ENCODE data around the gene ZBTB7C.

ZBTB7C gene

GRCh38 chr18:48024881-48025660 lies 384.1 kb downstream of the ZBTB7C start:
- no peak for DNase-seq (ENCODE audit: low read depth)
- TF ChIP-seq CTCF (IDR thresholded peaks at IDR 0.05; ENCODE audit: insufficient read depth, low read depth, low read length, missing control alignments) = no peak
- no peak overlapping the region for H3K4me3 ChIP-seq (ENCODE audit: low read length)

- no peak overlapping the region for H3K4me3 ChIP-seq (ENCODE audit: low read length)
- TF ChIP-seq CTCF (IDR thresholded peaks at IDR 0.05; ENCODE audit: insufficient read depth, low read depth, low read length, missing control alignments) = no peak
- DNase-seq (ENCODE audit: low read depth) = no peak
Observed at GRCh38 chr18:48024009-48024512, 385.1 kb downstream of the ZBTB7C start.

GRCh38 chr18:48023334-48024008 lies 385.7 kb downstream of the ZBTB7C start:
- peak; percentile 77 for TF ChIP-seq CTCF (IDR thresholded peaks at IDR 0.05; ENCODE audit: insufficient read depth, low read depth, low read length, missing control alignments)
- peak; percentile 88 for DNase-seq (ENCODE audit: low read depth)
- H3K4me3 ChIP-seq (ENCODE audit: low read length) = no peak overlapping the region

GRCh38 chr18:48022531-48023329 lies 386.5 kb downstream of the ZBTB7C start:
- peak; percentile 80 for DNase-seq (ENCODE audit: low read depth)
- H3K4me3 ChIP-seq (ENCODE audit: low read length) = no peak overlapping the region
- peak; percentile 58 for TF ChIP-seq CTCF (IDR thresholded peaks at IDR 0.05; ENCODE audit: insufficient read depth, low read depth, low read length, missing control alignments)

- H3K4me3 ChIP-seq (ENCODE audit: low read length) = no peak overlapping the region
- no peak for TF ChIP-seq CTCF (IDR thresholded peaks at IDR 0.05; ENCODE audit: insufficient read depth, low read depth, low read length, missing control alignments)
- no peak for DNase-seq (ENCODE audit: low read depth)
Observed at GRCh38 chr18:48022021-48022420, 387.2 kb downstream of the ZBTB7C start.

GRCh38 chr18:48021273-48021914 lies 387.8 kb downstream of the ZBTB7C start:
- no peak overlapping the region for H3K4me3 ChIP-seq (ENCODE audit: low read length)
- DNase-seq (ENCODE audit: low read depth) = no peak
- no peak for TF ChIP-seq CTCF (IDR thresholded peaks at IDR 0.05; ENCODE audit: insufficient read depth, low read depth, low read length, missing control alignments)
